ENCODE results near the gene UBE2F.

GRCh38 chr2:237942513-237942899 is 24.3 kb upstream of the UBE2F start:
- no peak for TF ChIP-seq CTCF (IDR thresholded peaks at IDR 0.05)
- no peak for TF ChIP-seq POLR2A (IDR thresholded peaks at IDR 0.05)
